HEK293 (cell line): Measurements from ENCODE around the gene AKR1A1.

Experiments
- IKZF3 ChIP-seq: fragments of 450-650 bp; IDR thresholded peaks from 2 replicates; pipeline ENCODE4 v1.5.0; 2018; ENCODE audit warnings: missing biosample characterization, mild to moderate bottlenecking, missing genetic modification characterization, moderate library complexity
- SCRT1 ChIP-seq: fragments of 450-650 bp; formaldehyde crosslinking; IDR thresholded peaks from 2 replicates; pipeline ENCODE4 v1.5.1; 2016; ENCODE audit warnings: missing biosample characterization, missing genetic modification characterization, borderline replicate concordance
- TRIM28 ChIP-seq: IDR thresholded peaks from 2 replicates; pipeline ENCODE4 v1.6.1; 2011; ENCODE audit warnings: low read length, control low read depth, borderline replicate concordance
- ZNF114 ChIP-seq: fragments of 450-650 bp; formaldehyde crosslinking; IDR thresholded peaks from 2 replicates; pipeline ENCODE4 v1.5.0; 2017; ENCODE audit warnings: missing biosample characterization, missing genetic modification characterization
- ZNF248 ChIP-seq: fragments of 450-650 bp; formaldehyde crosslinking; IDR thresholded peaks from 2 replicates; pipeline ENCODE4 v1.5.1; 2017; ENCODE audit warnings: missing biosample characterization, missing genetic modification characterization
- ZNF416 ChIP-seq: fragments of 450-650 bp; formaldehyde crosslinking; IDR thresholded peaks from 2 replicates; pipeline ENCODE4 v1.5.1; 2016; ENCODE audit warnings: missing biosample characterization, missing genetic modification characterization
- ZNF510 ChIP-seq: fragments of 450-650 bp; formaldehyde crosslinking; IDR thresholded peaks from 2 replicates; pipeline ENCODE4 v1.5.1; 2018; ENCODE audit warnings: mild to moderate bottlenecking, missing genetic modification characterization, missing biosample characterization; ENCODE audit not compliant: insufficient replicate concordance
- ZNF658 ChIP-seq: fragments of 450-650 bp; formaldehyde crosslinking; IDR thresholded peaks from 2 replicates; pipeline ENCODE4; 2016; ENCODE audit warnings: missing biosample characterization, missing genetic modification characterization
- ZNF768 ChIP-seq: fragments of 450-650 bp; formaldehyde crosslinking; IDR thresholded peaks from 2 replicates; pipeline ENCODE4 v1.5.1; 2018; ENCODE audit warnings: missing biosample characterization, mild to moderate bottlenecking, missing genetic modification characterization
- ZNF792 ChIP-seq: fragments of 450-650 bp; formaldehyde crosslinking; IDR thresholded peaks from 2 replicates; pipeline ENCODE4 v1.5.1; 2016; ENCODE audit warnings: missing biosample characterization, missing genetic modification characterization
- ZNF843 ChIP-seq: fragments of 450-650 bp; formaldehyde crosslinking; IDR thresholded peaks from 2 replicates; pipeline ENCODE4 v1.5.1; 2016; ENCODE audit warnings: missing biosample characterization, missing genetic modification characterization
- TF ChIP-seq, protein P1 (sequence below): fragments of 450-650 bp; formaldehyde crosslinking; IDR thresholded peaks from 2 replicates; pipeline ENCODE4 v1.5.1; 2016; ENCODE audit warnings: missing biosample characterization, missing genetic modification characterization
- TF ChIP-seq, protein P2 (sequence below): fragments of 450-650 bp; formaldehyde crosslinking; IDR thresholded peaks from 2 replicates; pipeline ENCODE4 v1.5.1; 2016; ENCODE audit warnings: missing biosample characterization, missing genetic modification characterization
- TF ChIP-seq, protein P3 (sequence below): fragments of 450-650 bp; IDR thresholded peaks from 2 replicates; pipeline ENCODE4 v1.5.1; 2018; ENCODE audit warnings: missing biosample characterization, missing genetic modification characterization
- TF ChIP-seq, protein P4 (sequence below): fragments of 450-650 bp; formaldehyde crosslinking; conservative IDR thresholded peaks from 2 replicates; pipeline ENCODE4 v1.5.1; 2016; ENCODE audit warnings: low read depth, missing biosample characterization, missing genetic modification characterization
- TF ChIP-seq, protein P5 (sequence below): fragments of 450-650 bp; formaldehyde crosslinking; optimal IDR thresholded peaks from 2 replicates; pipeline ENCODE3; 2016; ENCODE audit warnings: missing biosample characterization, mild to moderate bottlenecking, missing genetic modification characterization
- TF ChIP-seq, protein P6 (sequence below): fragments of 450-650 bp; formaldehyde crosslinking; IDR thresholded peaks from 2 replicates; pipeline ENCODE4 v1.5.1; 2016; ENCODE audit warnings: missing biosample characterization, missing genetic modification characterization
- TF ChIP-seq, protein P7 (sequence below): fragments of 450-650 bp; IDR thresholded peaks from 2 replicates; pipeline ENCODE4 v1.5.1; 2018; ENCODE audit warnings: missing biosample characterization, mild to moderate bottlenecking, missing genetic modification characterization

The AKR1A1 gene

DNA sequence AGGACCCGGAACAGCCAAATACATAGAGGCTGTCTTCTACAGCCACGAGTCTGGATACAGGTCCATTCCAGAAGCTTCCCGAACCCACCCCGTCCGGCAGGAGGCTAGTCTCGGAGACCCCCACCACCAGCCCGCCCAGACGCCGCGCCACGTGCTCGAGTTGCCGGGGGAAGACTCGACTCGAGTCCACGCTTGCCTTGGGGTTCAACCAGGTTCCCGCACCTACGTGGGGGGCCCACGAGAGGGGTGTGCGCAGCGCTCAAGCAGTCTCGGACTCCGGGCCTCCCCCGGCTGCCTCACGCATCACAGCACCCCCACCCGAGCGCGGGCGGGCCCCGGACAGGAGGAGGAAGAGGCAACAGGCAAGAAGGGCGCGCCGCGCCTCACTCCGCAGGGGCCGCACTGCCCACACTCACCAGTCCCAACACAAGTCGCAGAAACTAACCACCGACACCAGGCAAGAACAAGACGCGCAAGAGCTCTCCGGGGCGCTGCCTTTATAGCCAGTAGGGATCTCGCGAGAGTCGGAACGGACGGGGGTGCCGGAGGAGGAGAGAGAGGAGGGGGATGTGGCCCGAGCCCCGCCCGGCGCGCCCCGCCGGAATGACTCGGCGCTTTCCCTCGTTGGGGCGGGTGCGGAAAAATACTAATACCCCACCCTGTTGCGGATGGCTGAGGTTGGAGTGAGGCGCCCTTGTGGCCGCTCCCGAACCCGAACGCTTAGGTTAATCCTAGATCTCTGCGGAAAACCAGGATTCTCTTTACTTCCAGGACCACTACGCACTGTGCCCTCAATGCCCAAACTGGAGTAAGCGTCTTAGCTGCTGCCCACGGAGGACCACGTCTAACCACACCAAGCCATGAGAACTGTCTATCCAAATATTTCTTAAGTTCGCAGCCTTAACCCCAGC, 29.0 kb upstream of the AKR1A1 start, which contains the start of gene PRDX1 (continued):
- TF ChIP-seq TRIM28 (no peak), ZNF114 (tag by site-specific recombination) (no peak; the same call in none of the 2 replicates), ZNF792 (tag by site-specific recombination) (no peak), ZNF768 (no peak), ZNF248 (tag by site-specific recombination) (no peak), SCRT1 (tag by site-specific recombination) (peak; percentile 93), ZNF416 (tag by site-specific recombination) (no peak), ZNF510 (tag by site-specific recombination) (no peak), ZNF843 (tag by site-specific recombination) (peak; percentile 83), IKZF3 (tag by site-specific recombination) (peak; percentile 73), ZNF658 (no peak)
- TF ChIP-seq, protein P1, sequence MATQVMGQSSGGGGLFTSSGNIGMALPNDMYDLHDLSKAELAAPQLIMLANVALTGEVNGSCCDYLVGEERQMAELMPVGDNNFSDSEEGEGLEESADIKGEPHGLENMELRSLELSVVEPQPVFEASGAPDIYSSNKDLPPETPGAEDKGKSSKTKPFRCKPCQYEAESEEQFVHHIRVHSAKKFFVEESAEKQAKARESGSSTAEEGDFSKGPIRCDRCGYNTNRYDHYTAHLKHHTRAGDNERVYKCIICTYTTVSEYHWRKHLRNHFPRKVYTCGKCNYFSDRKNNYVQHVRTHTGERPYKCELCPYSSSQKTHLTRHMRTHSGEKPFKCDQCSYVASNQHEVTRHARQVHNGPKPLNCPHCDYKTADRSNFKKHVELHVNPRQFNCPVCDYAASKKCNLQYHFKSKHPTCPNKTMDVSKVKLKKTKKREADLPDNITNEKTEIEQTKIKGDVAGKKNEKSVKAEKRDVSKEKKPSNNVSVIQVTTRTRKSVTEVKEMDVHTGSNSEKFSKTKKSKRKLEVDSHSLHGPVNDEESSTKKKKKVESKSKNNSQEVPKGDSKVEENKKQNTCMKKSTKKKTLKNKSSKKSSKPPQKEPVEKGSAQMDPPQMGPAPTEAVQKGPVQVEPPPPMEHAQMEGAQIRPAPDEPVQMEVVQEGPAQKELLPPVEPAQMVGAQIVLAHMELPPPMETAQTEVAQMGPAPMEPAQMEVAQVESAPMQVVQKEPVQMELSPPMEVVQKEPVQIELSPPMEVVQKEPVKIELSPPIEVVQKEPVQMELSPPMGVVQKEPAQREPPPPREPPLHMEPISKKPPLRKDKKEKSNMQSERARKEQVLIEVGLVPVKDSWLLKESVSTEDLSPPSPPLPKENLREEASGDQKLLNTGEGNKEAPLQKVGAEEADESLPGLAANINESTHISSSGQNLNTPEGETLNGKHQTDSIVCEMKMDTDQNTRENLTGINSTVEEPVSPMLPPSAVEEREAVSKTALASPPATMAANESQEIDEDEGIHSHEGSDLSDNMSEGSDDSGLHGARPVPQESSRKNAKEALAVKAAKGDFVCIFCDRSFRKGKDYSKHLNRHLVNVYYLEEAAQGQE (tag by site-specific recombination) = peak; percentile 50; the same call in 1 of the 2 replicates
- TF ChIP-seq, protein P2, sequence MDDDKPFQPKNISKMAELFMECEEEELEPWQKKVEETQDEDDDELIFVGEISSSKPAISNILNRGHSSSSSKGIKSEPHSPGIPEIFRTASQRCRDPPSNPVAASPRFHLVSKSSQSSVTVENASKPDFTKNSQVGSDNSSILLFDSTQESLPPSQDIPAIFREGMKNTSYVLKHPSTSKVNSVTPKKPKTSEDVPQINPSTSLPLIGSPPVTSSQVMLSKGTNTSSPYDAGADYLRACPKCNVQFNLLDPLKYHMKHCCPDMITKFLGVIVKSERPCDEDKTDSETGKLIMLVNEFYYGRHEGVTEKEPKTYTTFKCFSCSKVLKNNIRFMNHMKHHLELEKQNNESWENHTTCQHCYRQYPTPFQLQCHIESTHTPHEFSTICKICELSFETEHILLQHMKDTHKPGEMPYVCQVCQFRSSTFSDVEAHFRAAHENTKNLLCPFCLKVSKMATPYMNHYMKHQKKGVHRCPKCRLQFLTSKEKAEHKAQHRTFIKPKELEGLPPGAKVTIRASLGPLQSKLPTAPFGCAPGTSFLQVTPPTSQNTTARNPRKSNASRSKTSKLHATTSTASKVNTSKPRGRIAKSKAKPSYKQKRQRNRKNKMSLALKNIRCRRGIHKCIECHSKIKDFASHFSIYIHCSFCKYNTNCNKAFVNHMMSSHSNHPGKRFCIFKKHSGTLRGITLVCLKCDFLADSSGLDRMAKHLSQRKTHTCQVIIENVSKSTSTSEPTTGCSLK (tag by site-specific recombination) = no peak
- TF ChIP-seq, protein P3, sequence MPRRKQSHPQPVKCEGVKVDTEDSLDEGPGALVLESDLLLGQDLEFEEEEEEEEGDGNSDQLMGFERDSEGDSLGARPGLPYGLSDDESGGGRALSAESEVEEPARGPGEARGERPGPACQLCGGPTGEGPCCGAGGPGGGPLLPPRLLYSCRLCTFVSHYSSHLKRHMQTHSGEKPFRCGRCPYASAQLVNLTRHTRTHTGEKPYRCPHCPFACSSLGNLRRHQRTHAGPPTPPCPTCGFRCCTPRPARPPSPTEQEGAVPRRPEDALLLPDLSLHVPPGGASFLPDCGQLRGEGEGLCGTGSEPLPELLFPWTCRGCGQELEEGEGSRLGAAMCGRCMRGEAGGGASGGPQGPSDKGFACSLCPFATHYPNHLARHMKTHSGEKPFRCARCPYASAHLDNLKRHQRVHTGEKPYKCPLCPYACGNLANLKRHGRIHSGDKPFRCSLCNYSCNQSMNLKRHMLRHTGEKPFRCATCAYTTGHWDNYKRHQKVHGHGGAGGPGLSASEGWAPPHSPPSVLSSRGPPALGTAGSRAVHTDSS (tag by site-specific recombination) = 0 out of 2 replicates have a peak, but pooled peaks have one; percentile 29
- TF ChIP-seq, protein P4, sequence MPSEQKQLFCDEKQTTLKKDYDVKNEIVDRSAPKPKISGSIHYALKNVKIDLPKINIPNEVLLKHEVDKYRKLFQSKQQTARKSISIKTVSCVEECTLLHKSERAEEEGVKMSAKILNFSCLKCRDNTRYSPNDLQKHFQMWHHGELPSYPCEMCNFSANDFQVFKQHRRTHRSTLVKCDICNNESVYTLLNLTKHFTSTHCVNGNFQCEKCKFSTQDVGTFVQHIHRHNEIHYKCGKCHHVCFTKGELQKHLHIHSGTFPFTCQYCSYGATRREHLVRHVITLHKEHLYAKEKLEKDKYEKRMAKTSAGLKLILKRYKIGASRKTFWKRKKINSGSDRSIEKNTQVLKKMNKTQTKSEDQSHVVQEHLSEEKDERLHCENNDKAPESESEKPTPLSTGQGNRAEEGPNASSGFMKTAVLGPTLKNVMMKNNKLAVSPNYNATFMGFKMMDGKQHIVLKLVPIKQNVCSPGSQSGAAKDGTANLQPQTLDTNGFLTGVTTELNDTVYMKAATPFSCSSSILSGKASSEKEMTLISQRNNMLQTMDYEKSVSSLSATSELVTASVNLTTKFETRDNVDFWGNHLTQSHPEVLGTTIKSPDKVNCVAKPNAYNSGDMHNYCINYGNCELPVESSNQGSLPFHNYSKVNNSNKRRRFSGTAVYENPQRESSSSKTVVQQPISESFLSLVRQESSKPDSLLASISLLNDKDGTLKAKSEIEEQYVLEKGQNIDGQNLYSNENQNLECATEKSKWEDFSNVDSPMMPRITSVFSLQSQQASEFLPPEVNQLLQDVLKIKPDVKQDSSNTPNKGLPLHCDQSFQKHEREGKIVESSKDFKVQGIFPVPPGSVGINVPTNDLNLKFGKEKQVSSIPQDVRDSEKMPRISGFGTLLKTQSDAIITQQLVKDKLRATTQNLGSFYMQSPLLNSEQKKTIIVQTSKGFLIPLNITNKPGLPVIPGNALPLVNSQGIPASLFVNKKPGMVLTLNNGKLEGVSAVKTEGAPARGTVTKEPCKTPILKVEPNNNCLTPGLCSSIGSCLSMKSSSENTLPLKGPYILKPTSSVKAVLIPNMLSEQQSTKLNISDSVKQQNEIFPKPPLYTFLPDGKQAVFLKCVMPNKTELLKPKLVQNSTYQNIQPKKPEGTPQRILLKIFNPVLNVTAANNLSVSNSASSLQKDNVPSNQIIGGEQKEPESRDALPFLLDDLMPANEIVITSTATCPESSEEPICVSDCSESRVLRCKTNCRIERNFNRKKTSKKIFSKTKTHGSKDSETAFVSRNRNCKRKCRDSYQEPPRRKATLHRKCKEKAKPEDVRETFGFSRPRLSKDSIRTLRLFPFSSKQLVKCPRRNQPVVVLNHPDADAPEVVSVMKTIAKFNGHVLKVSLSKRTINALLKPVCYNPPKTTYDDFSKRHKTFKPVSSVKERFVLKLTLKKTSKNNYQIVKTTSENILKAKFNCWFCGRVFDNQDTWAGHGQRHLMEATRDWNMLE (tag by site-specific recombination) = no peak
- TF ChIP-seq, protein P5, sequence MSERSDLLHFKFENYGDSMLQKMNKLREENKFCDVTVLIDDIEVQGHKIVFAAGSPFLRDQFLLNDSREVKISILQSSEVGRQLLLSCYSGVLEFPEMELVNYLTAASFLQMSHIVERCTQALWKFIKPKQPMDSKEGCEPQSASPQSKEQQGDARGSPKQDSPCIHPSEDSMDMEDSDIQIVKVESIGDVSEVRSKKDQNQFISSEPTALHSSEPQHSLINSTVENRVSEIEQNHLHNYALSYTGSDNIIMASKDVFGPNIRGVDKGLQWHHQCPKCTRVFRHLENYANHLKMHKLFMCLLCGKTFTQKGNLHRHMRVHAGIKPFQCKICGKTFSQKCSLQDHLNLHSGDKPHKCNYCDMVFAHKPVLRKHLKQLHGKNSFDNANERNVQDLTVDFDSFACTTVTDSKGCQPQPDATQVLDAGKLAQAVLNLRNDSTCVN = peak; percentile 85
- TF ChIP-seq, protein P6, sequence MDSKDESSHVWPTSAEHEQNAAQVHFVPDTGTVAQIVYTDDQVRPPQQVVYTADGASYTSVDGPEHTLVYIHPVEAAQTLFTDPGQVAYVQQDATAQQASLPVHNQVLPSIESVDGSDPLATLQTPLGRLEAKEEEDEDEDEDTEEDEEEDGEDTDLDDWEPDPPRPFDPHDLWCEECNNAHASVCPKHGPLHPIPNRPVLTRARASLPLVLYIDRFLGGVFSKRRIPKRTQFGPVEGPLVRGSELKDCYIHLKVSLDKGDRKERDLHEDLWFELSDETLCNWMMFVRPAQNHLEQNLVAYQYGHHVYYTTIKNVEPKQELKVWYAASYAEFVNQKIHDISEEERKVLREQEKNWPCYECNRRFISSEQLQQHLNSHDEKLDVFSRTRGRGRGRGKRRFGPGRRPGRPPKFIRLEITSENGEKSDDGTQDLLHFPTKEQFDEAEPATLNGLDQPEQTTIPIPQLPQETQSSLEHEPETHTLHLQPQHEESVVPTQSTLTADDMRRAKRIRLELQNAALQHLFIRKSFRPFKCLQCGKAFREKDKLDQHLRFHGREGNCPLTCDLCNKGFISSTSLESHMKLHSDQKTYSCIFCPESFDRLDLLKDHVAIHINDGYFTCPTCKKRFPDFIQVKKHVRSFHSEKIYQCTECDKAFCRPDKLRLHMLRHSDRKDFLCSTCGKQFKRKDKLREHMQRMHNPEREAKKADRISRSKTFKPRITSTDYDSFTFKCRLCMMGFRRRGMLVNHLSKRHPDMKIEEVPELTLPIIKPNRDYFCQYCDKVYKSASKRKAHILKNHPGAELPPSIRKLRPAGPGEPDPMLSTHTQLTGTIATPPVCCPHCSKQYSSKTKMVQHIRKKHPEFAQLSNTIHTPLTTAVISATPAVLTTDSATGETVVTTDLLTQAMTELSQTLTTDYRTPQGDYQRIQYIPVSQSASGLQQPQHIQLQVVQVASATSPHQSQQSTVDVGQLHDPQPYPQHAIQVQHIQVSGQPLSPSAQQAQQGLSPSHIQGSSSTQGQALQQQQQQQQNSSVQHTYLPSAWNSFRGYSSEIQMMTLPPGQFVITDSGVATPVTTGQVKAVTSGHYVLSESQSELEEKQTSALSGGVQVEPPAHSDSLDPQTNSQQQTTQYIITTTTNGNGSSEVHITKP (tag by site-specific recombination) = peak; percentile 51
- TF ChIP-seq, protein P7, sequence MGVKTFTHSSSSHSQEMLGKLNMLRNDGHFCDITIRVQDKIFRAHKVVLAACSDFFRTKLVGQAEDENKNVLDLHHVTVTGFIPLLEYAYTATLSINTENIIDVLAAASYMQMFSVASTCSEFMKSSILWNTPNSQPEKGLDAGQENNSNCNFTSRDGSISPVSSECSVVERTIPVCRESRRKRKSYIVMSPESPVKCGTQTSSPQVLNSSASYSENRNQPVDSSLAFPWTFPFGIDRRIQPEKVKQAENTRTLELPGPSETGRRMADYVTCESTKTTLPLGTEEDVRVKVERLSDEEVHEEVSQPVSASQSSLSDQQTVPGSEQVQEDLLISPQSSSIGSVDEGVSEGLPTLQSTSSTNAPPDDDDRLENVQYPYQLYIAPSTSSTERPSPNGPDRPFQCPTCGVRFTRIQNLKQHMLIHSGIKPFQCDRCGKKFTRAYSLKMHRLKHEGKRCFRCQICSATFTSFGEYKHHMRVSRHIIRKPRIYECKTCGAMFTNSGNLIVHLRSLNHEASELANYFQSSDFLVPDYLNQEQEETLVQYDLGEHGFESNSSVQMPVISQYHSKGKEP = peak; percentile 50; the same call in 1 of the 2 replicates
